Right lobe of liver (tissue), 6 donors: ENCODE measurements around the gene ADI1. TPM values are rescaled to one million over a fixed set of nuclear protein-coding genes. Genes with fewer than 3 reads are reported as not detected.

ENCODE experiments used
- ATAC-seq, 4 donors: fragments of 200-7000 bp; cut with Tn5 transposase; one replicate each; pipeline ENCODE4 v1.9.1; 2020; ENCODE audit warnings: mild to moderate bottlenecking in 4 of 4, moderate library complexity in 4 of 4
- DNase-seq, 3 donors: peaks; one replicate each; pipeline ENCODE4 v3.0.0-alpha.2; 2020
- H3K27ac ChIP-seq, 3 donors: fragments of 200-600 bp; one replicate each; pipeline ENCODE4 v1.8.0; 2022
- H3K27me3 ChIP-seq, 2 donors: fragments of 200-600 bp; one replicate each; pipeline ENCODE4 v1.8.0; 2022
- H3K36me3 ChIP-seq, 4 donors: fragments of 200-600 bp; sonication (generic) in 1 of 4; one replicate each; pipeline versions ENCODE4 v1.5.1 to v1.8.0; 2017 to 2022; ENCODE audit warnings: control low read depth in 1 of 4
- H3K4me1 ChIP-seq, 4 donors: fragments of 200-600 bp; sonication (generic) in 1 of 4; one replicate each; pipeline versions ENCODE4 v1.5.1 to v1.8.0; 2017 to 2022; ENCODE audit warnings: control low read depth in 1 of 4
- H3K4me3 ChIP-seq, 3 donors: fragments of 200-600 bp; one replicate each; pipeline ENCODE4 v1.8.0; 2022
- H3K9me3 ChIP-seq, 4 donors: fragments of 200-600 bp; sonication (generic) in 1 of 4; one replicate each; pipeline versions ENCODE4 v1.5.1 to v1.8.0; 2017 to 2022; ENCODE audit warnings: control low read depth in 1 of 4
- CTCF ChIP-seq, 4 donors: fragments of 200-600 bp in 3 of 4; fragments of 450-650 bp in 1 of 4; IDR thresholded peaks; one replicate each; pipeline versions ENCODE4 v1.5.1 to v1.8.0; 2016 to 2022; ENCODE audit warnings: antibody characterized with exemption in 4 of 4, mild to moderate bottlenecking in 2 of 4
- POLR2A ChIP-seq: fragments of 450-650 bp; IDR thresholded peaks from one replicate; pipeline ENCODE4 v1.6.1; 2017; ENCODE audit warnings: antibody characterized with exemption, mild to moderate bottlenecking
- WGBS: methylation state at CpG from one replicate; pipeline ENCODE4 v1.1.6; 2018; ENCODE audit warnings: low coverage, low lambda C conversion rate; ENCODE audit not compliant: insufficient coverage; ENCODE audit errors: missing lambda C conversion rate; 5-methylcytosine and 5-hydroxymethylcytosine counted together
- intact Hi-C, 2 donors: fragments of 100-400 bp; cut with DNase I; formaldehyde crosslinking; loops; one replicate each; pipeline versions ENCODE4 v1.11.2 to v1.14.1; 2022
- total RNA-seq, 6 experiments: library from RNA; depleted of rRNA in 2 of 6; stranded (reverse); fragments of >200 nt in 2 of 6; fragmentation: NEBNext Ultra II Directional in 3 of 6; extraction: Animal tissue kit (Norgen Biotek cat#: 25700) in 3 of 6; gene quantifications; one replicate each; pipeline versions ENCODE4 v1.1.0 to v1.2.4, GENCODE V29; 2016 to 2023
- donor health status: DM: no; HTN: yes; CAD: no.
- donor health status: DM: no; HTN: no; CAD: no.
- donor health status: DM: no; HTN: no; CAD: no.
- donor health status: DM: no; HTN: yes; CAD: no.
- donor health status: DM: no; HTN: yes; CAD: no.

Gene ADI1
- total RNA-seq, 6 experiments from 2014 or later = 165 to 470 (median 246) TPM

GRCh38 chr2:3536682-3537632, 17.6 kb upstream of the ADI1 start:
- Histone ChIP-seq H3K4me1 (peaks cover 0 to 58% (median 18%) of the 10 kb centered on the region in 4 donors), H3K27ac (peak overlapping the region; percentile 88 to 92 (median 91)), H3K27me3 (no peaks in the 10 kb centered on the region), H3K9me3 (no peaks in the 10 kb centered on the region), H3K4me3 (peak overlapping the region; percentile 25 to 39 (median 29)), H3K36me3 (no peaks in the 10 kb centered on the region)
- intact Hi-C loops = no loop called here
- no peak for TF ChIP-seq POLR2A
- TF ChIP-seq CTCF (IDR thresholded peaks at IDR 0.05) = peak; percentile 18 to 39 (median 32)
- WGBS = 26% methylated on average over 11 of the region's 16 CpGs
- ATAC-seq = peak; percentile 66 to 80 (median 76)
- peak; percentile 58 to 82 (median 79) for DNase-seq

DNA sequence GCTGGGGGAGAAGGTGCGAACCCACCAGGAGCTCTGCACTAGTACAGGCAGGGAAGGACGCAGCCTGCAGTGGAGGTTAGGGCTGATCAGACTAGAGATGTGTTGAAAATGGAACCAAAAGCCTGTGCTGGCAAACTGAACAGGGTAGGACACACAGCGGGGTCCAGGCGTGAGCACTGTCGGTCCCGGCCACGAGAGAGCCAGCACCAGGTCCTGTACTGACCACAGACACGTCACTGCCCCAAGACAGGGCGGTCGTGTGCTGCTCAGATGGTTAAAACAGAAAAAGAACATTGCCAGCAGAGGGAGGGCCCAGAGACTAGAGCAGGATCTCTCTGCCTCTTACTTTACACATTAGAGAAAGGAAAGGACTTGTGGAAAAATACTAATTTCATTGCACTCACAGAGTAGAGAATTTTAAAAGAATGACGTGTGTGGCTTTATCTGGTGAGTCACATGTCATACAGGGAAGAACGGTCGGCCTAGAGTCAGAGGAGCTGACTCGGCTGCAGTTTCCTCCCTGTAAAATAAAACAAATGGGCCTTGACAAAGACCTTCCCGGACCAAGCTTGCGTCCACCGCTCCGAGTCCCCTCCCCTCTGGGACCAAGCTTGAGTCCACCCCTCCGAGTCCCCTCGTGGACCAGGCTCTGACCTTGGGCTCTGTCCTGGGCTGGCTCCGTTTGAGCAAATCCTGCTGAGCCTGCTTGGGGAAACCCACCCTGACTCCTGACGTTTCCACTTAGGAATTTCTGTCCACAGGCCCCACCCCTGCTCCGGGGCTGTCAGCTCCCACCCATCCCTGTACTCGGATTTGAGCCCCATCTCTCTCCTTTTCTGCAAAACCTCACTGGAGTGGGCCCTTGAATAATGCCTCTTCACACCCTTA, 16.7 kb upstream of the ADI1 start:
- peaks cover 0 to 58% (median 15%) of the 10 kb centered on the region in 4 donors for H3K4me1 ChIP-seq
- peak overlapping the region; percentile 88 to 92 (median 91) for H3K27ac ChIP-seq
- H3K27me3 ChIP-seq = no peaks in the 10 kb centered on the region
- intact Hi-C loops = no loop called here
- peak overlapping the region; percentile 25 to 39 (median 29) for H3K4me3 ChIP-seq
- peak; percentile 67 to 75 (median 72) for DNase-seq
- TF ChIP-seq POLR2A = peak; percentile 39
- peak in 1 of 4 donors; percentile 24 for TF ChIP-seq CTCF (IDR thresholded peaks at IDR 0.05)
- H3K36me3 ChIP-seq = no peaks in the 10 kb centered on the region
- H3K9me3 ChIP-seq = no peaks in the 10 kb centered on the region
- peak; percentile 62 to 78 (median 77) for ATAC-seq
- 17% methylated on average over 19 of the region's 24 CpGs for WGBS

DNA sequence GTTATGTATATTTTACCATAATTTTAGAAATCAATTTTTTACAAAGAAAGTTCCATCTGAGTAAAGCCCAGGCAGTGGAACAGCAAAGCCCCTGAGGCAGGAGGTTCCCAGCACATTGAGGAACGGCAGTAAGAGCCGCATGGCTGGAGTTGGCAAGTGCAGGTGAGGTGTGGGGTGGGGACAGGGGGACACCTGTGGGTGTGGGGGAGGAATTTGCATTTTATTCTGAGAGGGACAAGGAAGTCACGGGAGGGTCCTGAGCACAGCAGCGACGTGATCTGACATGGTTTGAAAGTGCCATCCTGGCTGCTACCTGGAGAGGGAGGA, 16.1 kb upstream of the ADI1 start:
- peak overlapping the region; percentile 88 to 92 (median 91) for H3K27ac ChIP-seq
- peak overlapping the region in 2 of 3 donors; percentile 25 to 39 for H3K4me3 ChIP-seq
- H3K9me3 ChIP-seq = no peaks in the 10 kb centered on the region
- WGBS = 55% methylated on average over 3 of the region's 5 CpGs
- H3K4me1 ChIP-seq = peaks cover 0 to 55% (median 12%) of the 10 kb centered on the region in 4 donors
- no peak for TF ChIP-seq POLR2A
- no peak for TF ChIP-seq CTCF (IDR thresholded peaks at IDR 0.05)
- intact Hi-C loops = no loop called here
- no peak for ATAC-seq
- no peaks in the 10 kb centered on the region for H3K27me3 ChIP-seq
- H3K36me3 ChIP-seq = no peaks in the 10 kb centered on the region
- DNase-seq = peak in 1 of 3 donors; percentile 21

DNA sequence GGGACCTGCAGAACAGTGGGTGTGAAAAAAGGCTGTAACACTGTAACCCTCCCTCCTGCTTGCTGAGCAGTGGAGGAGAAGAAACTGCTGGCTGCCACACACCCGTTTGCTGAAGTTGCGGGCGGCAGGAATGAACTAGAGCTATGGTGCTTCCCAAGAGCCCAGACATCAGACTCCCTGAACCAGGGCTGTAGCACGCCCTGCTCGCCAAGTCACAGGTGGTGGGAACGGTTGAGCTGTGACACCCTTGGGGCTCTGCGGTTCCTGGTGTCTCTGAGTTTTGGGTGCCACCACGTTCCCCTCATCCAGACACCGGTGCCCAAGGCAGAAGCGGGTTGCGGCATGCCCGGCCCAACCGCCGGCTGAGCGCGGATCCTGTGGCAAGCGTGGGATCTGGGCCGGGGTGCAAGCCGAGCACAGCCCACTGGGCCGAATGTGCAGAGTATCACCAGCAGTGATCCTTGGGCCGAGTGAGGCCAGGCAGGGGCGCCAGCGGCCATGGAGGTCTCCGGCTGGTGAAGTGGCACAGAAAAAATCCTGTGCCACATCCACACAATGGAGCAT, 15.0 kb upstream of the ADI1 start:
- Histone ChIP-seq H3K4me1 (peaks cover 0 to 44% (median 10%) of the 10 kb centered on the region in 4 donors), H3K27me3 (no peaks in the 10 kb centered on the region), H3K4me3 (no peak overlapping the region), H3K36me3 (no peaks in the 10 kb centered on the region), H3K9me3 (no peaks in the 10 kb centered on the region), H3K27ac (no peak overlapping the region)
- TF ChIP-seq CTCF (IDR thresholded peaks at IDR 0.05) (no peak), POLR2A (no peak)
- no peak for DNase-seq
- intact Hi-C loops = no loop called here
- no peak for ATAC-seq
- 90% methylated on average over 2 of the region's 24 CpGs for WGBS
